ENCODE measurements around the gene CLRN3.

GRCh38 chr10:127925471-127926207 is 32.9 kb upstream of the CLRN3 start:
- TF ChIP-seq EZH2phosphoT487 (IDR thresholded peaks at IDR 0.05; ENCODE audit: insufficient read depth, low read depth) (no peak), EZH2 (IDR thresholded peaks at IDR 0.05; ENCODE audit: insufficient read depth, poor library complexity, severe bottlenecking) (no peak)

Data from GM23248 (cell line).